ENCODE data around the gene FAM193A. TPM values are rescaled to one million over a fixed set of nuclear protein-coding genes. Genes with fewer than 3 reads are reported as not detected.

FAM193A gene
- polyA plus RNA-seq, 1 of the 3 experiments (the other 2 are of a cell fraction), result 9.2 TPM

DNA sequence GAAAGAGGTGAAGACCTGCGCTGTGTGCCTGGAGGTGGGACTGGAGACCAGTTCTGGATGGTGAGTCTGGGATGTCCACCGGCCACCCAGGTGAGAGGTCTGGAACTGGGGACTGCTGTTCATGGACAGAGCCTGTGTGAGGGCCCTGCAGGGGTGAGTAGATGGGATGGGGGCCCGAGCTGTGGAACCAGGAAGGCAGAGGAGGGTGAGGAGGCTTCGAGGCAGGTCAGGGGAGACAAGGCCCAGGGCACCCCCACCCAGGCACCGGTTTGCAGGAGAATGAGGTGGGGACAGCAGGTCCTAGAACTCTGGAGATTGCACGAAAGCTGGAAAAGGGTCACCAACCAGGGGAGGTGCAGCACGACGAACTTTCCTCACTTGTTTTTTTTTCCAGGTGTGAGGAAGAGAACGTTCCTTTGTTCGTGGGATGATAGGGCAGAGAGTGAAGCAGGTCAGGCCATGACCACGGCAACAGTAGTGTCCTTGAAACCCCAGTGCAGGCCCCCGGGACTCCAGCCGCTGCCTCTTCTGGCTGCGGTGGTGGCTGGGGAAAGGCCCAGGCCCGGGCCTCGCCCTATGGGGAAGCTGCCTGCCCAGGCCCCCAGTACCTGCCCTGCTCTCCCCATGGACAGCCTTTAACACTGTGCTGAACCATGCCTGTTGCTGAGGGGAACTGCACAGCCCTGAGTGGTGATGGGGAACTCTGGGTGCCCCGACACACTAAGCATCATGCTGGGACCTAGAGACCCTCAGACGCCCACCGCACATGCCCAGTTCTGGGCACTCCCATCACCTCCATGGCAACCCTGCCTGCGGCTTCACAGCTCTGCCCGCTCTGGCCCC lies 196.8 kb downstream of the FAM193A start:
- Histone ChIP-seq H3K27ac (ENCODE audit: low read depth in 2 of 2, low read length in 1 of 2) (no peak overlapping the region), H3K9me2 (no peaks in the 10 kb centered on the region), H3K4me1 (ENCODE audit: control insufficient read depth in 1 of 2, insufficient read depth in 2 of 2, low read depth in 1 of 2, low read length in 1 of 2) (no peaks in the 10 kb centered on the region; a peak in 1 of 4 replicates), H3K9me3 (0 out of 2 replicates have a peak, but pooled peaks cover 3% of the 10 kb centered on the region), H3K36me3 (replicated peaks in 1 of 2; ENCODE audit: control insufficient read depth in 1 of 2, insufficient read depth in 2 of 2, low read length in 1 of 2) (peaks cover 18 to 41% of the 10 kb centered on the region in 2 experiments), H3K27me3 (ENCODE audit: insufficient read depth) (no peaks in the 10 kb centered on the region), H3K9ac (no peak overlapping the region), H3K79me2 (ENCODE audit: insufficient read depth) (no peaks in the 10 kb centered on the region), H3K4me3 (ENCODE audit: low read depth in 2 of 2, low read length in 1 of 2) (no peak overlapping the region), H2AFZ (ENCODE audit: low read depth) (no peak overlapping the region), H4K20me1 (ENCODE audit: insufficient read depth) (no peaks in the 10 kb centered on the region), H3F3A (replicated peaks; ENCODE audit: insufficient read depth) (peaks cover 14% of the 10 kb centered on the region), H3K4me2 (no peak overlapping the region)
- no peak for TF ChIP-seq EP300 (IDR thresholded peaks at IDR 0.05; ENCODE audit: borderline replicate concordance in 1 of 2, low read depth in 1 of 2, low read length in 1 of 2)
- TF ChIP-seq RXRA (IDR thresholded peaks at IDR 0.05; ENCODE audit: borderline replicate concordance, low read depth), result no peak
- no peak for TF ChIP-seq NFIC (IDR thresholded peaks at IDR 0.05; ENCODE audit: borderline replicate concordance)
- no peak for TF ChIP-seq USF1 (IDR thresholded peaks at IDR 0.05; ENCODE audit: borderline replicate concordance, low read depth)
- no peak for TF ChIP-seq MXI1 (IDR thresholded peaks at IDR 0.05; ENCODE audit: low read depth, low read length)
- TF ChIP-seq NRF1 (IDR thresholded peaks at IDR 0.05; ENCODE audit: low read depth, low read length), result no peak
- no peak for TF ChIP-seq TAF1 (IDR thresholded peaks at IDR 0.05; ENCODE audit: borderline replicate concordance, low read depth, low read length)
- TF ChIP-seq TEAD4 (IDR thresholded peaks at IDR 0.05; ENCODE audit: borderline replicate concordance, insufficient read depth), result no peak
- TF ChIP-seq JUND (IDR thresholded peaks at IDR 0.05), result no peak
- no peak for TF ChIP-seq ELF1 (IDR thresholded peaks at IDR 0.05)
- TF ChIP-seq CHD2 (IDR thresholded peaks at IDR 0.05; ENCODE audit: low read length, partially characterized antibody), result no peak
- no peak for TF ChIP-seq RFX5 (IDR thresholded peaks at IDR 0.05; ENCODE audit: low read length)
- no peak for TF ChIP-seq TCF12 (IDR thresholded peaks at IDR 0.05)
- no peak for TF ChIP-seq RCOR1 (IDR thresholded peaks at IDR 0.05; ENCODE audit: low read length)
- POLR2A ChIA-PET, result interaction anchor here (1.6 kb wide), 1 partner anchor 23 kb away, joined by 3 read pairs; the partner anchor contains the start of gene TNIP2
- CTCF ChIA-PET, result interaction anchor here (0.5 to 0.9 kb wide), 2 partner anchors 22 to 43 kb away, joined by 3 to 4 read pairs; no protein-coding TSS in a partner anchor
- 95% methylated on average over 17 of the region's 21 CpGs for WGBS (ENCODE audit: low lambda C conversion rate)
- no peak for DNase-seq

DNA sequence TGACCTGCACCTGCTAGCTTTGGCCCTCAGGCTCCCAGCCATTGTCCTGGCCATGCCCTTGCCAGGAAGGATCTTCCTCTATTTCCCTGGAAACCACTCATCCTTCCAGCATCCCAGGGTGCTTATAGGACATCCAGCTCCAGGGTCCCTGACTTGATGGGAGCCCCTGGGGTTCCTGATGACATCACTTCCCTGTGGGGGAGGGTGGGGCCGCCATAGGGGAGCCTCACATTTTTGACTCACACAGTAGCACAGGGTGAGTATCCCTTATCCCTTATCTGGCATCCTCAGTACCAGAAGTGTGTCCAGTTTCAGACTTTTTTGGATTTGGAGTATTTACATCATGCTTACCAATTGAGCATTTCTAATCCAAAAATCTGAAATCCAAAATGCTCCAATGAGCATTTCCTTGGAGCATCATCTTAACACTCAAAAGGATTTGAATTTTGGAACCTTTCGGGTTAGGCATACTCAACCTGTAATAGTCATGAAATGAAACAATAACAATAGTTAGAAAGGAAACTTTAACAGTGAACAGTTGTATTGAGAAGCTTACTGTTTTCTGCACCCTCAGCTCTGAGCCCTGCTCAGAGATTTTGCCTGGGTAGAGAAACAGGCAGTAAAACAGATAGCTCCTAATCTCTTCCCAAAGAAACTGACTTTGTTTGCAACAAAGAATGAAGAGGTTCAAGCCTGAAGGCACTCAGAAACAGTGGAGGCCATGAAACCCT lies 197.6 kb downstream of the FAM193A start:
- no peaks in the 10 kb centered on the region for H3K9me2 ChIP-seq
- H3K27ac ChIP-seq (ENCODE audit: low read depth in 2 of 2, low read length in 1 of 2), result no peak overlapping the region
- H3K4me2 ChIP-seq, result no peak overlapping the region
- H3F3A ChIP-seq (replicated peaks; ENCODE audit: insufficient read depth), result peaks cover 14% of the 10 kb centered on the region
- 96% methylated on average over 2 of the region's 2 CpGs for WGBS (ENCODE audit: low lambda C conversion rate)
- no peak overlapping the region for H2AFZ ChIP-seq (ENCODE audit: low read depth)
- peaks cover 18 to 40% of the 10 kb centered on the region in 2 experiments for H3K36me3 ChIP-seq (replicated peaks in 1 of 2; ENCODE audit: control insufficient read depth in 1 of 2, insufficient read depth in 2 of 2, low read length in 1 of 2)
- H3K4me3 ChIP-seq (ENCODE audit: low read depth in 2 of 2, low read length in 1 of 2), result no peak overlapping the region
- TF ChIP-seq, protein P1, sequence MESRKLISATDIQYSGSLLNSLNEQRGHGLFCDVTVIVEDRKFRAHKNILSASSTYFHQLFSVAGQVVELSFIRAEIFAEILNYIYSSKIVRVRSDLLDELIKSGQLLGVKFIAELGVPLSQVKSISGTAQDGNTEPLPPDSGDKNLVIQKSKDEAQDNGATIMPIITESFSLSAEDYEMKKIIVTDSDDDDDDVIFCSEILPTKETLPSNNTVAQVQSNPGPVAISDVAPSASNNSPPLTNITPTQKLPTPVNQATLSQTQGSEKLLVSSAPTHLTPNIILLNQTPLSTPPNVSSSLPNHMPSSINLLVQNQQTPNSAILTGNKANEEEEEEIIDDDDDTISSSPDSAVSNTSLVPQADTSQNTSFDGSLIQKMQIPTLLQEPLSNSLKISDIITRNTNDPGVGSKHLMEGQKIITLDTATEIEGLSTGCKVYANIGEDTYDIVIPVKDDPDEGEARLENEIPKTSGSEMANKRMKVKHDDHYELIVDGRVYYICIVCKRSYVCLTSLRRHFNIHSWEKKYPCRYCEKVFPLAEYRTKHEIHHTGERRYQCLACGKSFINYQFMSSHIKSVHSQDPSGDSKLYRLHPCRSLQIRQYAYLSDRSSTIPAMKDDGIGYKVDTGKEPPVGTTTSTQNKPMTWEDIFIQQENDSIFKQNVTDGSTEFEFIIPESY (IDR thresholded peaks at IDR 0.05; ENCODE audit: borderline replicate concordance, low read depth), result no peak
- DNase-seq, result no peak
- H3K9ac ChIP-seq, result no peak overlapping the region
- ChIA-PET CTCF (interaction anchor here (0.5 to 0.6 kb wide), 3 partner anchors 9 to 71 kb away, joined by 3 to 4 read pairs (median 4); no protein-coding TSS in a partner anchor), POLR2A (no interaction called here)
- H3K4me1 ChIP-seq (ENCODE audit: control insufficient read depth in 1 of 2, insufficient read depth in 2 of 2, low read depth in 1 of 2, low read length in 1 of 2), result no peaks in the 10 kb centered on the region; a peak in 1 of 4 replicates
- H4K20me1 ChIP-seq (ENCODE audit: insufficient read depth), result no peaks in the 10 kb centered on the region
- H3K9me3 ChIP-seq, result 0 out of 2 replicates have a peak, but pooled peaks cover 3% of the 10 kb centered on the region
- H3K79me2 ChIP-seq (ENCODE audit: insufficient read depth), result no peaks in the 10 kb centered on the region
- H3K27me3 ChIP-seq (ENCODE audit: insufficient read depth), result no peaks in the 10 kb centered on the region

All from SK-N-SH (cell line).